H9 (cell line): ENCODE results near the gene STK11. TPM values are rescaled to one million over a fixed set of nuclear protein-coding genes. Genes with fewer than 3 reads are reported as not detected.

Experiments used
- DNase-seq: peaks from one replicate; pipeline ENCODE4 v3.0.0-alpha.2; 2017
- H2AFZ ChIP-seq: one replicate; pipeline ENCODE4 v1.6.1; 2013; ENCODE audit warnings: mild to moderate bottlenecking, low read length, control low read depth, moderate library complexity
- H2AK5ac ChIP-seq: 2 replicates; pipeline ENCODE4 v1.6.1; 2013; ENCODE audit warnings: low read length, control low read depth, mixed read lengths; ENCODE audit not compliant: insufficient read length
- H2BK120ac ChIP-seq: one replicate; pipeline ENCODE4 v1.6.1; 2013; ENCODE audit warnings: low read depth, mild to moderate bottlenecking, low read length, control low read depth, inconsistent platforms; ENCODE audit not compliant: poor library complexity, severe bottlenecking
- H2BK12ac ChIP-seq: 2 replicates; pipeline ENCODE4 v1.6.1; 2013; ENCODE audit warnings: low read length, control low read depth, mixed read lengths, low read depth; ENCODE audit not compliant: insufficient read length
- H2BK15ac ChIP-seq: 2 replicates; pipeline ENCODE4 v1.6.1; 2013; ENCODE audit warnings: low read depth, low read length, control low read depth
- H2BK20ac ChIP-seq: one replicate; pipeline ENCODE4 v1.6.1; 2013; ENCODE audit warnings: low read depth, mild to moderate bottlenecking, low read length, control low read depth, inconsistent platforms; ENCODE audit not compliant: poor library complexity, severe bottlenecking
- H2BK5ac ChIP-seq: 2 replicates; pipeline ENCODE4 v1.6.1; 2013; ENCODE audit warnings: low read length, control low read depth, mixed read lengths; ENCODE audit not compliant: insufficient read length
- H3K14ac ChIP-seq: 2 replicates; pipeline ENCODE4 v1.6.1; 2013; ENCODE audit warnings: low read length, control low read depth; ENCODE audit not compliant: insufficient read depth
- H3K18ac ChIP-seq: 2 replicates; pipeline ENCODE4 v1.6.1; 2013; ENCODE audit warnings: low read depth, mild to moderate bottlenecking, mixed read lengths, low read length, control low read depth; ENCODE audit not compliant: insufficient read length
- H3K23ac ChIP-seq: 2 replicates; pipeline ENCODE4 v1.6.1; 2013; ENCODE audit warnings: low read length, control low read depth, mixed read lengths, low read depth; ENCODE audit not compliant: insufficient read length
- H3K23me2 ChIP-seq: 2 replicates; pipeline ENCODE4 v1.6.1; 2013; ENCODE audit warnings: low read depth, mild to moderate bottlenecking, mixed read lengths, low read length, control low read depth; ENCODE audit not compliant: insufficient read length, poor library complexity, severe bottlenecking
- H3K27ac ChIP-seq: 2 replicates; pipeline ENCODE4 v1.5.1; 2013; ENCODE audit warnings: low read length, control low read depth, mixed read lengths, low read depth; ENCODE audit not compliant: insufficient read length
- H3K27me3 ChIP-seq: 2 replicates; pipeline ENCODE4 v1.6.1; 2013; ENCODE audit warnings: low read length, control low read depth, inconsistent platforms; ENCODE audit not compliant: insufficient read depth
- H3K4ac ChIP-seq: 2 replicates; pipeline ENCODE4 v1.6.1; 2013; ENCODE audit warnings: low read depth, mild to moderate bottlenecking, control low read depth, inconsistent platforms, low read length, moderate library complexity
- H3K4me1 ChIP-seq: 2 replicates; pipeline ENCODE4 v1.6.1; 2013; ENCODE audit warnings: low read length, control low read depth, inconsistent platforms; ENCODE audit not compliant: insufficient read depth
- H3K4me2 ChIP-seq: 2 replicates; pipeline ENCODE4 v1.6.1; 2013; ENCODE audit warnings: low read length, control low read depth, mixed read lengths; ENCODE audit not compliant: insufficient read length, insufficient read depth
- H3K56ac ChIP-seq: 2 replicates; pipeline ENCODE4 v1.6.1; 2013; ENCODE audit warnings: low read depth, mild to moderate bottlenecking, mixed read lengths, low read length, control low read depth; ENCODE audit not compliant: insufficient read length
- H3K79me1 ChIP-seq: 2 replicates; pipeline ENCODE4 v1.6.1; 2013; ENCODE audit warnings: low read depth, mild to moderate bottlenecking, moderate library complexity, low read length, control low read depth, inconsistent platforms; ENCODE audit not compliant: insufficient read depth, poor library complexity, severe bottlenecking
- H3K79me2 ChIP-seq: 2 replicates; pipeline ENCODE4 v1.6.1; 2013; ENCODE audit warnings: low read length, control low read depth, inconsistent platforms; ENCODE audit not compliant: insufficient read depth
- H3K9ac ChIP-seq: 2 replicates; pipeline ENCODE4 v1.6.1; 2013; ENCODE audit warnings: low read length, control low read depth, mixed read lengths; ENCODE audit not compliant: insufficient read length; ENCODE audit errors: extremely low read depth
- H3K9me3 ChIP-seq: one replicate; pipeline ENCODE4 v1.6.1; 2013; ENCODE audit warnings: low read depth, low read length, inconsistent platforms; ENCODE audit not compliant: control insufficient read depth
- H3T11ph ChIP-seq: one replicate; pipeline ENCODE4 v1.6.1; 2013; ENCODE audit warnings: mild to moderate bottlenecking, low read length, control low read depth, inconsistent platforms
- H4K20me1 ChIP-seq: one replicate; pipeline ENCODE4 v1.6.1; 2013; ENCODE audit not compliant: control insufficient read depth, insufficient read length, insufficient read depth
- H4K5ac ChIP-seq: 2 replicates; pipeline ENCODE4 v1.6.1; 2013; ENCODE audit warnings: low read depth, mild to moderate bottlenecking, mixed read lengths, low read length, control low read depth; ENCODE audit not compliant: insufficient read length
- H4K8ac ChIP-seq: replicated peaks from 2 replicates; pipeline ENCODE4 v1.6.1; 2013; ENCODE audit warnings: low read length, control low read depth, mixed read lengths, low read depth; ENCODE audit not compliant: insufficient read length
- H4K91ac ChIP-seq: 2 replicates; pipeline ENCODE4 v1.6.1; 2013; ENCODE audit warnings: low read depth, mild to moderate bottlenecking, moderate library complexity, mixed read lengths, low read length, control low read depth; ENCODE audit not compliant: insufficient read length
- H3K27ac Mint-ChIP-seq, 3 experiments: 2 replicates in 2 of 3; 3 replicates in 1 of 3; pipeline ENCODE4 v1.8.0; 2020 to 2021; ENCODE audit warnings: mixed read lengths in 3 of 3, mild to moderate bottlenecking in 1 of 3, moderate library complexity in 1 of 3
- H3K27me3 Mint-ChIP-seq: 2 replicates; pipeline ENCODE4 v1.8.0; 2021; ENCODE audit warnings: low read depth, mild to moderate bottlenecking, moderate library complexity, mixed read lengths
- H3K36me3 Mint-ChIP-seq, 3 experiments: 2 replicates in 2 of 3; 3 replicates in 1 of 3; pipeline ENCODE4 v1.8.0; 2020 to 2021; ENCODE audit warnings: low read depth in 3 of 3, mixed read lengths in 3 of 3; ENCODE audit not compliant: insufficient read depth in 1 of 3
- H3K4me1 Mint-ChIP-seq, 2 experiments: 2 replicates each; pipeline ENCODE4 v1.8.0; 2020; ENCODE audit warnings: mixed read lengths in 2 of 2
- H3K4me3 Mint-ChIP-seq, 2 experiments: 2 replicates in 1 of 2; 3 replicates in 1 of 2; pipeline ENCODE4 v1.8.0; 2020 to 2021; ENCODE audit warnings: mild to moderate bottlenecking in 2 of 2, mixed read lengths in 2 of 2, moderate library complexity in 1 of 2
- H3K9me3 Mint-ChIP-seq, 2 experiments: 2 replicates in 1 of 2; 3 replicates in 1 of 2; pipeline ENCODE4 v1.8.0; 2020; ENCODE audit warnings: mild to moderate bottlenecking in 2 of 2, mixed read lengths in 2 of 2, moderate library complexity in 1 of 2
- WGBS: extraction: QIAGEN DNeasy Blood & Tissue Kit; methylation state at CpG from one replicate; pipeline ENCODE4 v1.1.7; 2013; ENCODE audit warnings: missing lambda C conversion rate, low lambda C conversion rate, mixed read lengths; ENCODE audit not compliant: insufficient read length; ENCODE audit errors: extremely low coverage; 5-methylcytosine and 5-hydroxymethylcytosine counted together
- total RNA-seq: library from RNA; stranded (reverse); gene quantifications from 2 replicates; pipeline ENCODE4 v1.2.1, GENCODE V29; 2021
- TF ChIP-seq, protein P1 (sequence below): fragments of 200-600 bp; sonication (generic); conservative IDR thresholded peaks from 3 replicates; pipeline ENCODE4 v1.8.0; 2021; ENCODE audit warnings: antibody characterized with exemption, mild to moderate bottlenecking

Gene STK11
- total RNA-seq, 1 experiment from 2014 or later = 74.3 TPM

DNA sequence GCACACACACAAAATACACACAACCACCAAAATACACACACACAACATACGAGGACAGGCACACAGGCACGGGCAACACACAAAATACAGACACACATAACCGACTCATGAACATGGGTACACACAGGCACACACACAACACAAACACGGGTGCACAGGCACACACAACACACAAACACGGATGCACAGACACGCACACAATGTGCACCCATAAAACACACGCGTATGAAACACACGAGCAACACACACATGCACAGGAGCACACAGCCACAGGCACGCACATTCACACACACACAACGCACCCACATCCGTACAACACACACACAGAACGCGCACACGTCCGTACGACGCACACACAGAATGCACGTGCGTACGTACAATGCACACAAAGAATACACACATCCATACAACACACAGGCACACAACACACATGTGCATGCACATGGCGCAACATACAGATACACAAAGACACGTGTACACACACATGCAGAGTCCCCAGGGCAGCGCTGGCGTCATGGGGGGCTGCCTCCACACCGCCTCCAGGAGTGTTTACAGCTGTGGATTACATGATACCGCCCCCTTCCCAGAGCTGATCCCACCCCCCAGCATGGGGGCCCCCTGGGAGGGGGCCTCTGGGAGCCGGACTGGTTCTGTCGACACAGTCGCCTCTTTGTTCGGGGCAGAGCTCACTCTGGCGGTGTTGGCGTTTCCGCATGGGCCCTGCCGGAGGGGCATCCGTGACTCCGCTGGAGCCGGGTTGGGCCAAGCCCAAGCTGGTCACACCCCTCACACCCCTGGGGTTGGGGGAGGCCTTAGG is 34.4 kb upstream of the STK11 start:
- H3K36me3 Mint-ChIP-seq = peaks cover 0 to 12% (median 7%) of the 10 kb centered on the region in 3 experiments
- Histone ChIP-seq H3K79me1 (no peaks in the 10 kb centered on the region), H3T11ph (no peak overlapping the region), H2BK5ac (no peak overlapping the region), H4K91ac (no peak overlapping the region), H3K4ac (no peak overlapping the region), H3K4me1 (no peaks in the 10 kb centered on the region), H3K4me2 (no peak overlapping the region), H3K27me3 (no peaks in the 10 kb centered on the region), H3K18ac (peak overlapping the region; percentile 9), H3K9me3 (no peaks in the 10 kb centered on the region), H4K8ac (no peak overlapping the region), H3K23me2 (peaks cover 8% of the 10 kb centered on the region), H3K9ac (no peak overlapping the region), H2BK120ac (no peak overlapping the region), H4K20me1 (peaks cover 5% of the 10 kb centered on the region), H3K23ac (peak overlapping the region; percentile 21), H3K79me2 (peaks cover 12% of the 10 kb centered on the region; the same call in 1 of the 2 replicates), H3K27ac (no peak overlapping the region), H3K14ac (no peak overlapping the region), H2AFZ (no peak overlapping the region), H2BK12ac (no peak overlapping the region), H2BK15ac (no peak overlapping the region), H4K5ac (no peak overlapping the region), H3K56ac (no peak overlapping the region), H2AK5ac (no peak overlapping the region), H2BK20ac (no peak overlapping the region)
- H3K4me1 Mint-ChIP-seq = peaks cover 24 to 32% of the 10 kb centered on the region in 2 experiments
- no peak for DNase-seq
- H3K4me3 Mint-ChIP-seq = peak overlapping the region; percentile 10 to 19; a peak in 4 of 5 replicates
- H3K27ac Mint-ChIP-seq = peak overlapping the region; percentile 6 to 78 (median 75); a peak in 5 of 7 replicates
- no peaks in the 10 kb centered on the region for H3K9me3 Mint-ChIP-seq
- TF ChIP-seq, protein P1, sequence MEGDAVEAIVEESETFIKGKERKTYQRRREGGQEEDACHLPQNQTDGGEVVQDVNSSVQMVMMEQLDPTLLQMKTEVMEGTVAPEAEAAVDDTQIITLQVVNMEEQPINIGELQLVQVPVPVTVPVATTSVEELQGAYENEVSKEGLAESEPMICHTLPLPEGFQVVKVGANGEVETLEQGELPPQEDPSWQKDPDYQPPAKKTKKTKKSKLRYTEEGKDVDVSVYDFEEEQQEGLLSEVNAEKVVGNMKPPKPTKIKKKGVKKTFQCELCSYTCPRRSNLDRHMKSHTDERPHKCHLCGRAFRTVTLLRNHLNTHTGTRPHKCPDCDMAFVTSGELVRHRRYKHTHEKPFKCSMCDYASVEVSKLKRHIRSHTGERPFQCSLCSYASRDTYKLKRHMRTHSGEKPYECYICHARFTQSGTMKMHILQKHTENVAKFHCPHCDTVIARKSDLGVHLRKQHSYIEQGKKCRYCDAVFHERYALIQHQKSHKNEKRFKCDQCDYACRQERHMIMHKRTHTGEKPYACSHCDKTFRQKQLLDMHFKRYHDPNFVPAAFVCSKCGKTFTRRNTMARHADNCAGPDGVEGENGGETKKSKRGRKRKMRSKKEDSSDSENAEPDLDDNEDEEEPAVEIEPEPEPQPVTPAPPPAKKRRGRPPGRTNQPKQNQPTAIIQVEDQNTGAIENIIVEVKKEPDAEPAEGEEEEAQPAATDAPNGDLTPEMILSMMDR = no peak
- 100% methylated on average over 7 of the region's 38 CpGs for WGBS
- H3K27me3 Mint-ChIP-seq = no peaks in the 10 kb centered on the region; the same call in 1 of the 2 replicates
